K562 (cell line): ENCODE results near the gene NEDD4L. TPM values are rescaled to one million over a fixed set of nuclear protein-coding genes. Genes with fewer than 3 reads are reported as not detected.

ENCODE experiments used
- ATAC-seq: fragments of 200-7000 bp; cut with Tn5 transposase; 3 replicates; pipeline ENCODE4 v1.9.1; 2020; ENCODE audit warnings: moderate library complexity
- BruUV-seq: library from RNA; stranded (reverse); fragments of 400-500 nt; replicated peaks from 2 replicates; lab custom pipeline; 2021; lab: Mats Ljungman, UMichigan
- CTCF ChIA-PET: fragments of 300-600 bp; formaldehyde crosslinking; extraction: SDS; loops from one replicate; lab custom pipeline; 2021; ENCODE audit warnings: low intra/inter-chr PET ratio; lab: Yijun Ruan, JAX
- POLR2A ChIA-PET: fragments of 300-600, 350-650 bp; sonication (Branson Sonifier 250); formaldehyde crosslinking; extraction: SDS; loops from one replicate; lab custom pipeline; 2021; ENCODE audit warnings: antibody characterized with exemption, inconsistent platforms; lab: Yijun Ruan, JAX
- DNase-seq, 4 experiments: peaks; one replicate each; pipeline versions ENCODE4 v3.0.0 to v3.0.0-alpha.2; 2011 to 2018; ENCODE audit warnings: low spot score in 3 of 4, mixed read lengths in 3 of 4; ENCODE audit errors: extremely low read depth in 1 of 4
- FAIRE-seq: peaks from 2 replicates; lab custom pipeline; 2011; peaks lifted over from hg19 to GRCh38; lab: Jason Lieb, UNC
- H2AFZ ChIP-seq: 2 replicates; pipeline ENCODE4 v1.6.0; 2011; ENCODE audit warnings: low read depth, low read length, control low read depth, inconsistent platforms
- H3K27ac ChIP-seq: fragments of 200-600 bp; 3 replicates; pipeline ENCODE4 v1.8.0; 2011; ENCODE audit warnings: low read depth, mild to moderate bottlenecking, control low read depth, inconsistent platforms, low read length, moderate library complexity, mixed read lengths; ENCODE audit errors: extremely low read depth
- H3K27me3 ChIP-seq, 2 experiments: fragments of 300-600 bp in 1 of 2; 2 replicates in 1 of 2; 3 replicates in 1 of 2; pipeline versions ENCODE4 v1.6.0 to v1.8.0; 2011; ENCODE audit warnings: inconsistent platforms in 2 of 2, low read length in 2 of 2, mild to moderate bottlenecking in 1 of 2, mixed read lengths in 1 of 2, moderate library complexity in 1 of 2; ENCODE audit not compliant: control insufficient read depth in 2 of 2, insufficient read depth in 2 of 2
- H3K36me3 ChIP-seq: fragments of 300-600 bp; 3 replicates; pipeline ENCODE4 v1.8.0; 2011; ENCODE audit warnings: mild to moderate bottlenecking, low read length, inconsistent platforms; ENCODE audit not compliant: control insufficient read depth, insufficient read depth
- H3K4me1 ChIP-seq, 2 experiments: fragments of 200-600 bp in 1 of 2; replicated peaks in 1 of 2; 2 replicates in 1 of 2; 3 replicates in 1 of 2; pipeline versions ENCODE4 v1.5.1 to v1.8.0; 2011; ENCODE audit warnings: inconsistent platforms in 2 of 2, low read length in 2 of 2, mild to moderate bottlenecking in 1 of 2, mixed read lengths in 1 of 2, moderate library complexity in 1 of 2; ENCODE audit not compliant: control insufficient read depth in 2 of 2, insufficient read depth in 2 of 2
- H3K4me2 ChIP-seq: 2 replicates; pipeline ENCODE4 v1.6.1; 2011; ENCODE audit warnings: low read length, control low read depth, inconsistent platforms, mixed read lengths; ENCODE audit not compliant: insufficient read depth
- H3K4me3 ChIP-seq: fragments of 200-600 bp; sonication (generic), shearing (Covaris generic); 2 replicates; pipeline ENCODE4 v1.5.1; 2016; ENCODE audit warnings: control low read depth, inconsistent platforms
- H3K79me2 ChIP-seq: fragments of 200-600 bp; 3 replicates; pipeline ENCODE4 v1.8.0; 2011; ENCODE audit warnings: low read length, inconsistent platforms; ENCODE audit not compliant: control insufficient read depth, insufficient read depth
- H3K9ac ChIP-seq, 2 experiments: 2 replicates each; pipeline versions ENCODE4 v1.6.0 to v1.6.1; 2011; ENCODE audit warnings: low read depth in 2 of 2, low read length in 2 of 2, control low read depth in 1 of 2, inconsistent platforms in 1 of 2, mild to moderate bottlenecking in 1 of 2, mixed read lengths in 1 of 2; ENCODE audit not compliant: insufficient read depth in 1 of 2
- H3K9me1 ChIP-seq: one replicate; pipeline ENCODE4 v1.6.0; 2011; ENCODE audit warnings: inconsistent platforms, mild to moderate bottlenecking, low read length, moderate library complexity; ENCODE audit not compliant: control insufficient read depth, insufficient read depth
- H3K9me3 ChIP-seq: replicated peaks from 2 replicates; pipeline ENCODE4 v1.5.1; 2011; ENCODE audit warnings: low read depth, low read length, inconsistent platforms; ENCODE audit not compliant: control insufficient read depth, insufficient read depth
- H4K20me1 ChIP-seq: replicated peaks from 2 replicates; pipeline ENCODE4 v1.6.1; 2011; ENCODE audit warnings: low read length, inconsistent platforms, mixed read lengths; ENCODE audit not compliant: control insufficient read depth, insufficient read depth
- HBP1 ChIP-seq: fragments of 450-650 bp; formaldehyde crosslinking; IDR thresholded peaks from 2 replicates; pipeline ENCODE4 v1.4.0; 2022; ENCODE audit warnings: missing genetic modification characterization
- HLTF ChIP-seq: fragments of 450-650 bp; IDR thresholded peaks from 2 replicates; pipeline ENCODE4 v1.6.1; 2016
- MYC ChIP-seq, 2 experiments: fragments of 250-450 bp in 1 of 2; sonication (Bioruptor Pico) in 1 of 2; IDR thresholded peaks; 2 replicates each; pipeline versions ENCODE4 v1.5.1 to v1.6.1; 2012 to 2021; ENCODE audit warnings: low read depth in 2 of 2, borderline replicate concordance in 1 of 2, improper control_type of control experiment in 1 of 2, low read length in 1 of 2, mild to moderate bottlenecking in 1 of 2, moderate library complexity in 1 of 2
- NCOA2 ChIP-seq, 2 experiments: fragments of 450-650 bp; IDR thresholded peaks; 2 replicates each; pipeline ENCODE4 v1.6.1; 2018; ENCODE audit warnings: mild to moderate bottlenecking in 2 of 2, moderate library complexity in 1 of 2; ENCODE audit not compliant: partially characterized antibody in 2 of 2
- NR1H2 ChIP-seq: sonication (generic); formaldehyde crosslinking; IDR thresholded peaks from 2 replicates; pipeline ENCODE4 v1.4.0; 2020; ENCODE audit warnings: mild to moderate bottlenecking, missing genetic modification reagents
- TCF7 ChIP-seq: sonication (generic); IDR thresholded peaks from 2 replicates; pipeline ENCODE4 v1.6.1; 2016; ENCODE audit warnings: antibody characterized with exemption, borderline replicate concordance
- WGBS: fragments of 100-300 bp; shearing (Covaris generic); methylation state at CpG from one replicate; pipeline ENCODE4 v1.1.6; 2016; ENCODE audit warnings: low coverage, mixed read lengths; ENCODE audit not compliant: insufficient coverage; ENCODE audit errors: missing lambda C conversion rate; 5-methylcytosine and 5-hydroxymethylcytosine counted together
- in situ Hi-C: fragments of 300-500 bp; cut with MboI; formaldehyde crosslinking; loops from 4 replicates; pipeline ENCODE4 v1.15.0; 2018; ENCODE audit warnings: inconsistent platforms, mixed read lengths
- intact Hi-C: fragments of 100-400 bp; cut with micrococcal nuclease; formaldehyde crosslinking; loops from 2 replicates; pipeline ENCODE4 v1.14.2; 2022
- polyA plus RNA-seq, 8 experiments: library from polyadenylated mRNA; depleted of rRNA in 4 of 8; stranded (reverse) in 5 of 8; unstranded in 3 of 8; fragments of >200 nt; fragmentation: Nextera tagmentation in 2 of 8; fragmentation: Illumina TruSeq in 1 of 8; extraction: Ambion mirVana in 2 of 8; extraction: Trizol in 1 of 8; gene quantifications; 2 replicates each; pipeline versions ENCODE4 v1.2.1 to v1.2.3, GENCODE V29; 2011 to 2014; ENCODE audit warnings: inconsistent platforms in 1 of 8, missing spikeins in 1 of 8
- total RNA-seq, 7 experiments: library from RNA; depleted of rRNA in 6 of 7; stranded (reverse); fragments of >200 nt in 6 of 7; fragmentation: Illumina TruSeq in 2 of 7; extraction: Trizol in 2 of 7; gene quantifications; 2 replicates each; pipeline versions ENCODE4 v1.2.1 to v1.2.3, GENCODE V29; 2011 to 2021; ENCODE audit warnings: low replicate concordance in 1 of 7
- TF ChIP-seq, protein P1 (sequence below): sonication (generic); formaldehyde crosslinking; IDR thresholded peaks from 2 replicates; pipeline ENCODE4 v1.8.0; 2022; ENCODE audit warnings: mild to moderate bottlenecking, low read depth, missing genetic modification reagents

NEDD4L gene
- total and polyA plus RNA-seq, 9 of the 15 experiments (the other 6 are each of a cell fraction or from before 2014, with no cell fraction given) = 8.1 to 33.4 (median 19.9) TPM

DNA sequence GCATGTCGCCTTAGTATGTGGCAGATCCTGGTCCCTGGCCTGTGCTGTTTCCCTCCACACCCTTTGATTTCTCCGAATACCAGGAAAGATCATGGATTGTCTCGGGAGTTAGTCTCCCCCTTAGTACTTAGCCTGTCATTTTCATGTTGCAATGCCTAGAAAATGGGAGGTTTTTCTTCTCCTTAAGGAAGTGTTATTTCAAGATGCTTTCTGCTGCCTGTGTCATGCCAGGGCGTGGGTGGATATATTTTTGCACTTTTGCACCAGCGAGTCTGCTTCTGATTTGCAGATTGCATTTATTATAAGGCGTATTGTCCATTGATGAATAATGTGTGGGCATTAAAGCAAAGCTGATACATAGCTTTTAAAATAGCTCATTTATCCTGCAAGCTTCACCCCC lies 223.5 kb downstream of the NEDD4L start:
- CTCF ChIA-PET = no interaction called here
- no peak overlapping the region for H2AFZ ChIP-seq
- H3K9me3 ChIP-seq = no peaks in the 10 kb centered on the region
- no peaks in the 10 kb centered on the region; the same call in 2 of the 3 replicates for H3K79me2 ChIP-seq
- TF ChIP-seq TCF7 = no peak
- TF ChIP-seq, protein P1, sequence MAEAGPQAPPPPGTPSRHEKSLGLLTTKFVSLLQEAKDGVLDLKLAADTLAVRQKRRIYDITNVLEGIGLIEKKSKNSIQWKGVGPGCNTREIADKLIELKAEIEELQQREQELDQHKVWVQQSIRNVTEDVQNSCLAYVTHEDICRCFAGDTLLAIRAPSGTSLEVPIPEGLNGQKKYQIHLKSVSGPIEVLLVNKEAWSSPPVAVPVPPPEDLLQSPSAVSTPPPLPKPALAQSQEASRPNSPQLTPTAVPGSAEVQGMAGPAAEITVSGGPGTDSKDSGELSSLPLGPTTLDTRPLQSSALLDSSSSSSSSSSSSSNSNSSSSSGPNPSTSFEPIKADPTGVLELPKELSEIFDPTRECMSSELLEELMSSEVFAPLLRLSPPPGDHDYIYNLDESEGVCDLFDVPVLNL (CRISPR knock-in tag) = no peak
- no peak for TF ChIP-seq NR1H2 (CRISPR knock-in tag)
- no peak for TF ChIP-seq HBP1 (CRISPR knock-in tag)
- TF ChIP-seq NCOA2 (IDR thresholded peaks at IDR 0.05; ENCODE audit: partially characterized antibody in 2 of 2) = no peak
- TF ChIP-seq HLTF = no peak
- no peak for TF ChIP-seq MYC (IDR thresholded peaks at IDR 0.05; ENCODE audit: low read depth, low read length)
- no peak for TF ChIP-seq MYC (CRISPR knock-in tag; IDR thresholded peaks at IDR 0.05; ENCODE audit: borderline replicate concordance, low read depth)
- no peak overlapping the region for H3K4me3 ChIP-seq
- intact Hi-C loops = no loop called here
- BruUV-seq = no TSS peak
- no peaks in the 10 kb centered on the region for H3K9me1 ChIP-seq
- POLR2A ChIA-PET = no interaction called here
- H3K4me1 ChIP-seq = peaks cover 0 to 20% of the 10 kb centered on the region in 2 experiments; a peak in 2 of 5 replicates
- 64% methylated on average over 6 of the region's 6 CpGs for WGBS
- no peak for FAIRE-seq
- no peak overlapping the region for H3K4me2 ChIP-seq
- no peaks in the 10 kb centered on the region for H3K27me3 ChIP-seq
- no peak overlapping the region for H3K9ac ChIP-seq
- no peak for DNase-seq
- peaks cover 3% of the 10 kb centered on the region; the same call in 1 of the 2 replicates for H4K20me1 ChIP-seq
- no peaks in the 10 kb centered on the region for H3K36me3 ChIP-seq
- ATAC-seq = no peak
- in situ Hi-C loops = no loop called here
- H3K27ac ChIP-seq = no peak overlapping the region
